Stimulated activated naive CD8-positive, alpha-beta T cell treated with anti-CD3 and anti-CD28 coated beads, Interleukin-15, amount 100 ng/mL, for 72 hours (primary cell): ENCODE data around the gene PRSS56.
"Not testable (repeated sequence)": the region's sequence is repeated elsewhere in the genome, so short reads cannot be mapped to it uniquely, and the experiment has no call there.

Source experiments
- ATAC-seq: fragments of 150-1000 bp; cut with Tn5 transposase; 2 replicates; pipeline ENCODE4 v1.10.0; 2021; ENCODE audit warnings: mild to moderate bottlenecking, moderate library complexity
- DNase-seq, 2 donors: peaks; one replicate each; pipeline ENCODE4 v3.0.0; 2021 to 2022
- H3K27ac Mint-ChIP-seq, 2 donors: one replicate each; pipeline ENCODE4 v1.8.0; 2022; ENCODE audit warnings: mild to moderate bottlenecking in 2 of 2, mixed read lengths in 2 of 2, moderate library complexity in 2 of 2
- H3K27me3 Mint-ChIP-seq: one replicate; pipeline ENCODE4 v1.8.0; 2022; ENCODE audit warnings: mixed read lengths
- H3K4me1 Mint-ChIP-seq: one replicate; pipeline ENCODE4 v1.8.0; 2022; ENCODE audit warnings: mild to moderate bottlenecking, mixed read lengths
- H3K4me3 Mint-ChIP-seq, 2 donors: one replicate each; pipeline ENCODE4 v1.8.0; 2022; ENCODE audit warnings: mild to moderate bottlenecking in 2 of 2, mixed read lengths in 2 of 2, moderate library complexity in 1 of 2
- H3K9me3 Mint-ChIP-seq, 2 donors: one replicate each; pipeline ENCODE4 v1.8.0; 2022; ENCODE audit warnings: mixed read lengths in 2 of 2

The PRSS56 gene

DNA sequence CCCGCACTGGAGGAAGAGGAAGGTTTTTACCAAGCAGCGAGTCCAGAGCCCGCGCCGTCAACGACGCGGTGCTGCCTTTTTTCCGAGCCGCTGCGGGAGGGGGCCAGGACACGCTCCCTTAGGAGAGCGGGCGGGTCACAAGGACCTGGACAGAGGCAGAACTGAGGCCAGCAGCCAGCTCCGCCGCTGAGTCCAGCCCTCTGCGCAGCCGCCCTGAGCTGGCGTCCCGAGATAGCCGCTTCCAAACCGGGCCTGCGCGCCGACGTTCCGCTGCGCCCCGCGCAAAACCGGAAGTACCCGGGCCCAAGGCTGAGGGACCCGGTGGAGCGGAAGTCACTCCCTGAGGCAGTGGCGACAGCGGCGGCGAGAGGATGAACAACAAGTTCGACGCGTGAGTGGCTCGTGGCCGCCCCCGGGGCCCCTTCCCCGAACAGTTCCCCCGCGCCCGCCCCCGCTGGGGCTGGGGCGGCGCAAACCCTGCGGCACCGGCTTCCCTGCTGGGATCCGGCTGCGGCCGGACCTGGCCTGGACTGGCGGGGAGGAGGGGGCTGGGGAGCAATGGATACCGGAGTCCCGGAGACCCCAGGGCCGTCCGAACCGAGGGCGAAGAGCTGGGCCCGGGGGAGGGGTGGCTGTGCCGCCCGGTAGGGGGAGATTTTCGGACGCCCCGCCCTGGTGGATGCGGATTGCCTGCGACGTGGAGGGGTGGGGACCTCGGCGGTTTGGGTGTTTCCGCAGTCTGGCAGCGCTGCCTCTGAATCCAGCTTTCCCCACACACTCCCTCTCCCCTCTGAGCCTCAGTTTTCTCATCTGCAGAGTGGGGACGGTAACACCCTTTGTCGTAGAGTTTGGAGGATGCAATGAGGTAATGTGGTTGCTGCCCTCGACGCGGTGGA is 30.4 kb downstream of the PRSS56 start, which contains the start of the genes EIF4E2 and TIGD1:
Gene EIF4E2, plus strand, starts transcription at position 336 of the 896 bp plus-strand sequence. Its CDS starts 36 bp downstream, at position 372.
Gene TIGD1, minus strand, starts transcription at position 204 of the 896 bp plus-strand sequence. CDS start 675 bp downstream, outside the sequence.
- ATAC-seq = peak; percentile 98
- H3K9me3 Mint-ChIP-seq = peaks cover 4 to 7% of the 10 kb centered on the region in 2 donors

DNA sequence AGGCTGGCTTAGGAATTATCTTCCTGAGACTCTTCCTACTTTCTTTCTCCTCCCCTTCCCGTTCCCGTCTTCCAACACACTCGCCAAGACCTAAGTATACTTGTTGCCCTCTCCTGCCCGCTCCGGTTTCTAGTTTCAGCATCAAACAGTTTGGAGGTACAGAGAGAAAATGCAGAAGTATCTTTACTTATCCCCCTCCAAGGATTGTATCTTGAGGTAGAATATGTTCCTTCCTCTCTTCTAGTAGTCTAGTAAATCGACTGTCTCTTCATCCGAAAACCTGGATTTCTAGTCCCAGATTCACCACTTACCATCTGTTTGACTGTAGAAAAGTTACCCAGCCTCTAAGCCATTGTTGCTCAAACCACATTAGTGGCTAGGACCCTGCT is 31.1 kb downstream of the PRSS56 start:
- Mint-ChIP-seq H3K4me1 (peaks cover 80% of the 10 kb centered on the region), H3K9me3 (peaks cover 4 to 7% of the 10 kb centered on the region in 2 donors), H3K27me3 (no peaks in the 10 kb centered on the region), H3K4me3 (peak overlapping the region; percentile 98), H3K27ac (peak overlapping the region; percentile 100)
- DNase-seq = no peak
- no peak for ATAC-seq

More for the DNA sequence above, 30.4 kb downstream of the PRSS56 start, which contains the start of the genes EIF4E2 and TIGD1:
- H3K4me1 Mint-ChIP-seq = peaks cover 76% of the 10 kb centered on the region
- H3K27me3 Mint-ChIP-seq = no peaks in the 10 kb centered on the region
- H3K4me3 Mint-ChIP-seq = peak within 1 kb of the TSS; percentile 98
- peak; percentile 92 to 95 for DNase-seq
- H3K27ac Mint-ChIP-seq = peak within 1 kb of the TSS; percentile 100

DNA sequence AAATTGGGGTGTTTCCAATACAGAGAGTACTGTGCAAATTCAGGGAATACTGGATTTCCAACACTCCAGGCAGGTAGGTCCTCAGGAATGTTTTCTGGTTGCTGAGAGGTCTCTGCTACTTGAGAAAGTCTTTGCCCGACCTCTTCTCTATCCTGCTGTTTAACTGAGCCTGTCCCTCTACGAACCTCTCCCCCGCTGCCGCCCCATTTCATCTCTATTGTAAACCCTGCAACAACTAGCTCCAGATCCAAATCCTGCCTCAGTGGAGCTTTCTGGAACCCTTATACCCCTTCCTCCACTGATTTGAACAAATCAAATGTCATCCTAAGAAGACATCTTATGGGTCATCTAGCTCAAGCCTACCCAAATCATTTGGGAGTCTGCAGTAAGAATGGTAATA is 31.6 kb downstream of the PRSS56 start:
- no peak for ATAC-seq

DNA sequence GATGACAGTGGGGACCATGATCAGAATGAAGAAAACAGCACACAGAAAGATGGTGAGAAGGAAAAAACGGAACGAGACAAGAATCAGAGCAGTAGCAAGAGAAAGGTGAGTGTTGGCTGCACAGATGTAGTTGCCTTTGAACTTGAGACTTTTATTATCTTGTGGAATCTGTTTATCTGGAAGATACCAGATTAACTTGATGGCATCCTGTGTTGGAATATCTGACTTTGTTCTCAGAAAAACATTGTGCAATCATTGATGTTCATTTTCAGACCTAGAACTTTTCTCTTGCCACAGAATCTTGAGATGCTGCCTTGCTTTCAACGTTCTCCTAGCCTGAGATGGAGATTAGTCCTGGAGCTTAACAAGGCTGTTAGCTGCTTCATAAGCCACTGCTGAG is 36.2 kb downstream of the PRSS56 start:
- Mint-ChIP-seq H3K4me1 (peaks cover 42% of the 10 kb centered on the region), H3K9me3 (no peaks in the 10 kb centered on the region), H3K27me3 (no peaks in the 10 kb centered on the region), H3K27ac (peak overlapping the region in 1 of 2 donors; percentile 2), H3K4me3 (no peak overlapping the region)
- ATAC-seq (no peak), DNase-seq (no peak)

More for the DNA sequence above, 31.6 kb downstream of the PRSS56 start:
- DNase-seq = no peak
- peaks cover 4 to 7% of the 10 kb centered on the region in 2 donors for H3K9me3 Mint-ChIP-seq
- no peaks in the 10 kb centered on the region for H3K27me3 Mint-ChIP-seq
- peaks cover 76% of the 10 kb centered on the region for H3K4me1 Mint-ChIP-seq
- H3K4me3 Mint-ChIP-seq = peak overlapping the region; percentile 98
- peak overlapping the region in 1 of 2 donors; percentile 90 for H3K27ac Mint-ChIP-seq

DNA sequence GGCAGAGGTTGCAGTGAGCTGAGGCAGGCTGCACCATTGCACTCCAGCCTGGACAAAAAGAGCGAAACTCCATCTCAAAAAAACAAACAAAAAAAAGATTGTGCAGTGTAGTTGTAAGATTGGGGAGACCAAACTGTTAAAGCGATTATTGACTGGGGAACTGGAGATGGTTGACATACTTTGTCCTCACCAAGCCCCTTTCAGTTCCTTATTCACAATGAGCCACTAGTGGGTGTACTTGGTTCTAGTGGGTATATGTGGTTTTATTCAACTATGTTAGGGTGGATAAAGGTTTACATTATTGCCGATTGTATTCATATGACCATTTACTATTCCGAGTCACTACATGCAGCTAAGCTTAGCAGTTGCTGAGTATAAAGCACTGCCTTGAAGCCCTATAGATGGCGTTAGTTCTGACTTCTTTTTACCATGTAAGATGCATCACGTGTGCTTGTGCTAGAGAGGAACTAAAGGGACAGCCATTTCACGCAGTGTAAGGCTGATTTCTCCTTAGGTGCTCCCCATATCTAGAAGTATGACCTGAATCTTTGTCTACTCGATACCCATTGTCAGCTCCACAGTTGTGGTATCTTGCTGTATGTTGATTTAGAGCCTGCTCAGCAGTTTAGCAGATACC is 42.4 kb downstream of the PRSS56 start:
- H3K9me3 Mint-ChIP-seq = no peaks in the 10 kb centered on the region
- H3K27ac Mint-ChIP-seq = peak overlapping the region in 1 of 2 donors; percentile 19
- H3K4me3 Mint-ChIP-seq = no peak overlapping the region
- DNase-seq (no peak), ATAC-seq (no peak)
- H3K4me1 Mint-ChIP-seq = no peaks in the 10 kb centered on the region
- H3K27me3 Mint-ChIP-seq = no peaks in the 10 kb centered on the region

DNA sequence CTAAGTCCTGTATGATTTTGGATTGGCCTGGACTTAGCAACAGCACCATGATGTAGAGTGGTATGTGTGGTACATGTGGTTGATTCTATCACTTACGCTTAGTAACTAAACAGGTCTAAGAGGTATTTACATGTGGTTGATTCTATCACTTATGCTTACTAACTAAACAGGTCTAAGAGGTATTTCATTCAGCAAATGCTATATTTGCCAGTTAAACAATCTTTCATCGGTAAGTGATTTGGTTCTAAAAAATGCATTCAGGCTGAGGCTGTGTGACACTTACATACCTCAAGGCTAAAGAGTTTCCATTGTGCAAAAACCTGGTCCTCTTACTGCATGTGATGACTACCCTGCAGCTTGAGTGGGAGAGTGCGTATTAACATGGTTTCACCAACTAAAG is 43.4 kb downstream of the PRSS56 start:
- no peaks in the 10 kb centered on the region for H3K9me3 Mint-ChIP-seq
- no peaks in the 10 kb centered on the region for H3K27me3 Mint-ChIP-seq
- H3K4me1 Mint-ChIP-seq = no peaks in the 10 kb centered on the region
- H3K4me3 Mint-ChIP-seq = no peak overlapping the region
- ATAC-seq (peak; percentile 53), DNase-seq (no peak)
- no peak overlapping the region for H3K27ac Mint-ChIP-seq

DNA sequence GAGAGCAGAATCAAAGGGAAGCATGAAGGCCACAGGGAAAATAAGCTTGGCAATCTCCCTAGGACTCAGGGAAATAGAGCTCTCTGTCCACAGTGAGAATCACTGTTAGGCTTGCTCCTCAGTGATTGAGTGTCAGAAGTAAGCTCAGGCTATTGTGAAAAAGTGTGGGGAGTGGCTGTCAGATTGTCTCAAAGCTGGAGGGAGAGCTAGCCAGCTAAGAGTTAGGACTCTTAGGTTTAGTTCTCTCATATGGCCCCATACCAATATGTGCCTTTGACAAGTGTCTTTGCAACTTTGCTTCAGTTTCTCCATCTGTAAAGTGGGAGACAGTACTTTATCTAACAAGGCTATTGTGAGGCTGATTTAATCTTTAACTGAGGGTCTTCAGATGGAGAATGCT is 47.5 kb downstream of the PRSS56 start:
- Mint-ChIP-seq H3K9me3 (no peaks in the 10 kb centered on the region), H3K27me3 (no peaks in the 10 kb centered on the region), H3K4me1 (no peaks in the 10 kb centered on the region), H3K4me3 (no peak overlapping the region), H3K27ac (no peak overlapping the region)
- DNase-seq (no peak), ATAC-seq (no peak)

DNA sequence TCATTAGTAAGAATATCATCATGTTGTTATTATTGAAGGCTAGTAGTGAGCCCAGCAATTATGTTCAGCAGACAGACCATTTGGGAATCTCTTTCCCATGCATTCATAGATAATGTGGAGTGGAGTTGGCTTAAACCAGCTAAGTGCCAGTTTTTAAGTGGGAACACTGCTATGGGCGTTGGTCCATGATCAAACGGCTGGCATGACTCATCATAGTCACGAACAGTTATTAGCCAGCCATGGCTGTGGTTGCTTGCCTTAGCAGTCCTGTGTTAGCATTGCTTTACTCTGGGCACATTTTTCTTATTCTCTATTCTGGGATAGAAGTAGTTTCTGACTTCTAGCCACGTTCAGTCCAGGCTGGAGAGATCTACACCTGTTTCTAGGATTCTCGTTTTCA is 48.0 kb downstream of the PRSS56 start:
- Mint-ChIP-seq H3K4me1 (no peaks in the 10 kb centered on the region), H3K27me3 (no peaks in the 10 kb centered on the region), H3K9me3 (no peaks in the 10 kb centered on the region), H3K4me3 (no peak overlapping the region), H3K27ac (no peak overlapping the region)
- ATAC-seq (no peak), DNase-seq (no peak)

DNA sequence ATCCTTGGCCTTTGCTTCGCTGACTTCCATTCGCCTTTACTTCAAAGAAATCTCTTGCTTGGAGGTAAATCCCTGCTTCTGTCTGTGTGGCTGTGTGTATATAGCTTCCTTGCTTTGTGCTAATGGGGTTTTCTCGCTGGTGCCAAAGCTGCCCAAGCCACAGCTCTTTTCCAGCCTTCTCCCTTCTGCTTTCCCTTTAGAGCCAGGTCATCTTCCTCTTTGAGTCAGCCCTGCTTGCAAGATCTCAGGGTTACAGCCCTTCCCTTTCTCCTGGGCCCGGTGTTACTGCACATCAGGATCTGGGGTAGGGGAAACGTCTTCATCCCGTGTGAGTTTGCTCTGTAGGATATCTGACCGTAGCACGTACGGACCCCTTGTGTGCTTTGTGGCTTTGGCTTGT is 49.4 kb downstream of the PRSS56 start:
- Mint-ChIP-seq H3K27ac (no peak overlapping the region), H3K27me3 (no peaks in the 10 kb centered on the region), H3K4me1 (no peaks in the 10 kb centered on the region), H3K4me3 (no peak overlapping the region), H3K9me3 (no peaks in the 10 kb centered on the region)
- DNase-seq (no peak), ATAC-seq (no peak)

DNA sequence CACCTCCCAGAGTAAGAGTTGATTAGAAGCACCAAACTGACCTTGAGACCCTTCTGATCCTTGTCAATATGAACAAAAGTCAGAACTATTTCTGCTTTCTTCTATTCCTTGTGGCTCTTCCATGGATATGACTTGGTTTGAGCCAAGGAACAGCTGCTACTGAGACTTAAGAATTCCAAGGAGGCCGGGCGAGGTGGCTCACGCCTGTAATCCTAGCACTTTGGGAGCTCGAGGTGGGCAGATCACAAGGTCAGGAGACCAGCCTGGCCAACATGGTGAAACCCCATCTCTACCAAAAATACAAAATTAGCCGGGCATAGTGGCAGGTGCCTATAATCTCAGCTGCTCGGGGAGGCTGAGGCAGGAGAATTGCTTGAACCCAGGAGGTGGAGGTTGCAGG is 50.3 kb downstream of the PRSS56 start:
- not testable (repeated sequence) for H3K4me3 Mint-ChIP-seq, H3K9me3 Mint-ChIP-seq, H3K27me3 Mint-ChIP-seq, H3K4me1 Mint-ChIP-seq, H3K27ac Mint-ChIP-seq, DNase-seq, ATAC-seq

DNA sequence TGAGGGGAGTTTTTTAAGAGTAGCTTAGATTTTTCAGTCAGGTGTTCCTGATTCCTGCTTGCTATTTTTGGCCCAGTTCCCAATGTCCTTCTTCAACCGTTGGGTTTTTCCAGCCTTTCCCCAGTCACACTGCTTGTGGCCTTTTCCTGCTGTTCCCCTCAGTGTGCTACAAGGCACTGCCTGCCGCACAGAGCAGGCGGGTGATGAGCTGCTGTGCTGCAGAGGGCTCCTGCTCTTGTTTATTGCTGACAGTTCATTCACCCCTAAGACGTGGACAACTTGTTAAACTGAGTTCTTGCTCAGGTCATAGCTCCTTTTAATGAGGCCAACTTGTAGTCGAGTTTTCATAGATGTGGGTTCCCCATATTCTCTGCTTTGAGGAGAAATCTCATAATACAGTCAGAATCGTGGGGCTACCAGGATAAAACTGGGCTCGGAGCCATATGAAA is 50.9 kb downstream of the PRSS56 start:
- Mint-ChIP-seq H3K27ac (no peak overlapping the region), H3K27me3 (no peaks in the 10 kb centered on the region), H3K4me3 (no peak overlapping the region), H3K9me3 (no peaks in the 10 kb centered on the region), H3K4me1 (peaks cover 2% of the 10 kb centered on the region)
- DNase-seq (no peak), ATAC-seq (no peak)

DNA sequence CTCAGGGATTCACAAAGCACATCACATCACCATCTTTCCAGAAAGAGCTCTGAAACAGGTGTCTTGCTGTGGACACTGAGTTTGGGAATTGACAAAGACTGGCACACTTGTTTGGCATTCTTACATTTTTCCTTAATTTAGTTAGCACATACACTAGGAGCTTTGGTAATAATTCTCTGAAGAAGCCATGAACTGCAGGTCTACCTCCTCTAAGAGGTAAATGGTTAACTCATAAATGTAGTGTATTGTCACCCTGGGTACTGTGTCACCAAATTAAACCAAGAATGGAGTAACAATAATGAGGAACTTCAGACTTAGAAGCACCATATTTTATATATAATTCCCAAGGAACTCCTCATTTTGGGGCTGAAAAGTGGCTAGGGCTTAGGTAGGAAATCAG is 52.9 kb downstream of the PRSS56 start:
- no peak for ATAC-seq
- no peak overlapping the region for H3K27ac Mint-ChIP-seq
- H3K4me1 Mint-ChIP-seq = peaks cover 6% of the 10 kb centered on the region
- DNase-seq = no peak
- H3K27me3 Mint-ChIP-seq = no peaks in the 10 kb centered on the region
- H3K9me3 Mint-ChIP-seq = no peaks in the 10 kb centered on the region
- no peak overlapping the region for H3K4me3 Mint-ChIP-seq

DNA sequence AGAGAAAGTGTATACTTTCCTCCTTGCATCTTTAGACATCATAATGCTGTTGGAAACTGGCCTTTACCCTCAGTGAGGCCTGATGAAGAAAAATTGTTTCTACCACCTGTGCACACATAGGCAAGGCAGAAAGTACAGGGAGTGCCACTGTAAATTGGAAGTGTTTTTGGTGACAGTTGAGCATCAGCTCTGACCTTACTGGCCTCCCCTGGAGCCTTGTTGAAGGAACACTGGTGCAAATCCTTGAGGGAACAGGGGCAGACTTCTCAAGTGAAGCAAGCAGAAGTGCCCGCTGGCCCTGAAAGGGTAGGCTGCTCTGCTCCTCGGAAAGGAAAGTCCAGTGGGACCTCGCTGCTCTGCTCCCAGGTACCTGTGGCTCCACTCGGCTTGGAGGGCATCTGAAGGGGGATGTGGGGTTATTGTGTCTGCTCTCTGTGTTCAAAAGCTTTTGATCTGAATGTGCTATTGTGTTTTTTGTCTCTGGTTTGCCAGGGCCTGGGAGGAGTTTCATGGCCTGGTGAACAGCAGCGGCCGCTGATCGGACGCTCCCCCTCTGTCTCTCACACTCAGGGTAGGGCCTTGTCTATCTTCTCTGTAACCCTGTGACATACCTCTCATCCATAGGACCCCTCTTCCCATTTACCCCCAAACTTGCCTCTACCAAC is 53.7 kb downstream of the PRSS56 start:
- Mint-ChIP-seq H3K4me1 (peaks cover 6% of the 10 kb centered on the region), H3K27me3 (no peaks in the 10 kb centered on the region), H3K27ac (peak overlapping the region in 1 of 2 donors; percentile 2), H3K4me3 (no peak overlapping the region), H3K9me3 (no peaks in the 10 kb centered on the region)
- no peak for ATAC-seq
- DNase-seq = no peak

DNA sequence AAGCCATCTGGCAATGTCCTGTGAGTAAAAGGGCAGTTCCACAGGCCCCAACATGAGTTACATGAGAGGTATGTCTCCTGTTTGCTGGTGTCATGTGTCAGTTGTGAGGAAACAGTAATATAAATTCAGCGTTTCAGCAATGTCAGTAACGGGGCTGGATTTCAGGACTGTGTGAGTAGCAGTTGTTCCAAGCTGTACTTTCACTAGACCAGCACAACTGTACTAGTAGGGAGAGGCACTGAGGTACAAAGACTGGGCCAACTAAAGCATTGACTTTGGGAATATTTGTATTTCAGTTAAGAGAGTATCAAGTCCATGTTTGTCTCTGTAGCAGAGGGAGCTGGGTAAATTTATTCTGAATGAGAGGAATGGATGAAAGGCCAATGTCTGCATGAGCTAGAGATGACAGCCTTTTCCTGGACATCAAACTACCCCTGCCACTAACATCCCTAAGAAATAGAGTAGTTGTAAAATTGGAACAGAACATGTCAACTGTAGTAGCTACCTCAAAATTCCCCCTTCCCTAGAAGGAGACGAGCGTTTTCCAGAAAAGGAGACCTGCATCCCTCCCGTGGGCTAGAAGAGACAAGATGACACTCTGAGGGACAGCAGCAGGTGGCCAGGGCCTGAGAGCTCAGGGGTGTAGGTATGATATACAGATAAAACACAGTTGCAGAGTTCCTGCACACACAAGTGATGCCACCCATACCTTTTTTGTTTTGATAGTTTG is 54.7 kb downstream of the PRSS56 start:
- DNase-seq (no peak), ATAC-seq (no peak)
- Mint-ChIP-seq H3K27me3 (no peaks in the 10 kb centered on the region), H3K9me3 (no peaks in the 10 kb centered on the region), H3K27ac (no peak overlapping the region), H3K4me3 (no peak overlapping the region), H3K4me1 (peaks cover 7% of the 10 kb centered on the region)
